Prostate gland (tissue), 2 donors: ENCODE data around the gene SYT17. TPM values are rescaled to one million over a fixed set of nuclear protein-coding genes. Genes with fewer than 3 reads are reported as not detected.

Experiments used
- DNase-seq: peaks from one replicate; pipeline ENCODE4 v3.0.0-alpha.2; 2019; ENCODE audit warnings: low spot score
- H3K27ac ChIP-seq, 2 donors: fragments of 200-600 bp; sonication (generic); 2 replicates each; pipeline ENCODE4 v1.5.1; 2017 to 2019
- H3K27me3 ChIP-seq: fragments of 200-600 bp; sonication (generic); replicated peaks from 2 replicates; pipeline ENCODE4 v1.5.1; 2019; ENCODE audit not compliant: insufficient read depth
- H3K36me3 ChIP-seq, 2 donors: fragments of 200-600 bp; sonication (generic); 1 replicate in 1 of 2; 2 replicates in 1 of 2; pipeline versions ENCODE4 v1.5.1 to v1.8.1; 2017 to 2019
- H3K4me1 ChIP-seq: fragments of 200-600 bp; sonication (generic); replicated peaks from 2 replicates; pipeline ENCODE4 v1.5.1; 2019
- H3K4me3 ChIP-seq, 2 donors: fragments of 200-600 bp; sonication (generic); 2 replicates each; pipeline ENCODE4 v1.5.1; 2017 to 2019
- H3K9me3 ChIP-seq: fragments of 200-600 bp; sonication (generic); 2 replicates; pipeline ENCODE4 v1.5.1; 2017
- POLR2A ChIP-seq: fragments of 450-650 bp; IDR thresholded peaks from one replicate; pipeline ENCODE4 v1.6.1; 2016; ENCODE audit warnings: antibody characterized with exemption, mild to moderate bottlenecking
- POLR2AphosphoS5 ChIP-seq: sonication (generic); formaldehyde crosslinking; IDR thresholded peaks from one replicate; pipeline ENCODE4 v1.6.1; 2017; ENCODE audit warnings: antibody characterized with exemption
- WGBS: methylation state at CpG from one replicate; pipeline ENCODE4 v1.1.5; 2018; 5-methylcytosine and 5-hydroxymethylcytosine counted together
- intact Hi-C: fragments of 100-400 bp; cut with DNase I; formaldehyde crosslinking; loops from one replicate; pipeline ENCODE4 v1.14.2; 2022
- total RNA-seq, 2 donors: library from RNA; depleted of rRNA; stranded (reverse); fragments of >200 nt; gene quantifications; one replicate each; pipeline ENCODE4 v1.1.0, GENCODE V29; 2016
- TF ChIP-seq, protein P1 (sequence below), 4 experiments: fragments of 200-600 bp in 2 of 4; fragments of 450-650 bp in 2 of 4; sonication (generic) in 2 of 4; IDR thresholded peaks; 1 replicate in 3 of 4; 2 replicates in 1 of 4; pipeline ENCODE4 v1.5.1; 2016 to 2019; ENCODE audit warnings: antibody characterized with exemption in 4 of 4, mild to moderate bottlenecking in 2 of 4, moderate library complexity in 2 of 4

Gene SYT17
- total RNA-seq, 2 donors from 2014 or later: 24.3 to 32.4 TPM

DNA sequence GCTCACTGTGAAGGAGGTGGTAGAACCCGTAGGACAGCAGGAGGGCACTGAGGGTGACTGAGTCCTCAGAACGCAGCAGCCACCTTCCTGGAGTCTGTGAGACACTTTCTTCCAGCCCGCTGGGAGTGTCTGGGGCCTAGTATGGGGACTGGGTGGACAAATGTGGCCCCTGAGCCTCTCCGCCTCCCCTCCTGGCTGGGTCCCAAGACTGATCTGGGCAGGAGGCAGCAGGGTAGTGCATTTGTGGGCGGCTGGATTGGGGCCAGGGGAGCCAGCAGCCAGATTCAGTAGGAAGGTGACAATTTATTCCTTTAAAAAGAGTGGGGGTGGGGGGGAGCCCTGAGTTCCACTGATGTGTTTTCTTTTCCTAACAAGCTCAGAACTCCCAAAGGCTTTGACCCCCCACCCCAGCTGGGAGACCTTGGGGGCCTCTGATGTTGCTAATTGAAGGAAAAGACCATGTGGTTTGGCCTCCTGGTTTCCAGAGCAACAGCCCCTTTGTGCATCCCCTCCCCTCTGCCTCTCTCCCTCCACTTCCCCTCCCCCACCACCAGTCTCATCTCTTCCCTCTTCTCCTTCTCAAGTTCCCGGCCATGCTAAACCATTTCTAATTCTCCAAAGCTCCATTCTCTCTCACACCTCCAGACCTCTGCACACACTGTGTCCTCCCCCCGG is 121.9 kb downstream of the SYT17 start:
- DNase-seq: peak; percentile 6
- TF ChIP-seq POLR2AphosphoS5: no peak
- TF ChIP-seq POLR2A: no peak
- TF ChIP-seq, protein P1, sequence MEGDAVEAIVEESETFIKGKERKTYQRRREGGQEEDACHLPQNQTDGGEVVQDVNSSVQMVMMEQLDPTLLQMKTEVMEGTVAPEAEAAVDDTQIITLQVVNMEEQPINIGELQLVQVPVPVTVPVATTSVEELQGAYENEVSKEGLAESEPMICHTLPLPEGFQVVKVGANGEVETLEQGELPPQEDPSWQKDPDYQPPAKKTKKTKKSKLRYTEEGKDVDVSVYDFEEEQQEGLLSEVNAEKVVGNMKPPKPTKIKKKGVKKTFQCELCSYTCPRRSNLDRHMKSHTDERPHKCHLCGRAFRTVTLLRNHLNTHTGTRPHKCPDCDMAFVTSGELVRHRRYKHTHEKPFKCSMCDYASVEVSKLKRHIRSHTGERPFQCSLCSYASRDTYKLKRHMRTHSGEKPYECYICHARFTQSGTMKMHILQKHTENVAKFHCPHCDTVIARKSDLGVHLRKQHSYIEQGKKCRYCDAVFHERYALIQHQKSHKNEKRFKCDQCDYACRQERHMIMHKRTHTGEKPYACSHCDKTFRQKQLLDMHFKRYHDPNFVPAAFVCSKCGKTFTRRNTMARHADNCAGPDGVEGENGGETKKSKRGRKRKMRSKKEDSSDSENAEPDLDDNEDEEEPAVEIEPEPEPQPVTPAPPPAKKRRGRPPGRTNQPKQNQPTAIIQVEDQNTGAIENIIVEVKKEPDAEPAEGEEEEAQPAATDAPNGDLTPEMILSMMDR (IDR thresholded peaks at IDR 0.05): no peak
- no peaks in the 10 kb centered on the region for H3K9me3 ChIP-seq
- no peak overlapping the region for H3K27ac ChIP-seq
- WGBS: 34% methylated on average over 7 of the region's 7 CpGs
- no peaks in the 10 kb centered on the region for H3K36me3 ChIP-seq
- intact Hi-C loops: loop anchor here (2.0 kb wide), 1 partner anchor 17 kb away; no protein-coding TSS in a partner anchor
- H3K4me1 ChIP-seq: no peaks in the 10 kb centered on the region
- no peak overlapping the region for H3K4me3 ChIP-seq
- no peaks in the 10 kb centered on the region for H3K27me3 ChIP-seq

DNA sequence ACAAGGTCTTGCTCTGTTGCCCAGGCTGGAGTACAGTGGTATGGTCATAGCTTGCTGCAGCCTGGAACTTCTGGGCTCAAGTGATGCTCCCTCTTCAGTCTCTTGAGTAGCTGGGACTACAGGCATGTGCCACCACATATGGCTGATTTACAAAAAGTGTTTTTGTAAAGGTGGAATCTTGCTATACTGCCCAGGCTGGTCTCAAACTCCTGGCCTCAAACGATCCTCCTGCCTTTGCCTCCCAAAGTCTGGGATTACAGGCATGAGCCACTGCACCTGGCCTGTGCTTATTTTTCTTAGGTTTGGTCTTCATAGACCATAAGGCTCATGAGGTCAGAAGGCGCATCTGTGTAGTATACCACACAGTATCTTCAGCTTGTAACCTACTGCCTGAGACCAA is 122.8 kb downstream of the SYT17 start:
- 80% methylated on average over 2 of the region's 2 CpGs for WGBS
- H3K27me3 ChIP-seq: no peaks in the 10 kb centered on the region
- intact Hi-C loops: no loop called here

DNA sequence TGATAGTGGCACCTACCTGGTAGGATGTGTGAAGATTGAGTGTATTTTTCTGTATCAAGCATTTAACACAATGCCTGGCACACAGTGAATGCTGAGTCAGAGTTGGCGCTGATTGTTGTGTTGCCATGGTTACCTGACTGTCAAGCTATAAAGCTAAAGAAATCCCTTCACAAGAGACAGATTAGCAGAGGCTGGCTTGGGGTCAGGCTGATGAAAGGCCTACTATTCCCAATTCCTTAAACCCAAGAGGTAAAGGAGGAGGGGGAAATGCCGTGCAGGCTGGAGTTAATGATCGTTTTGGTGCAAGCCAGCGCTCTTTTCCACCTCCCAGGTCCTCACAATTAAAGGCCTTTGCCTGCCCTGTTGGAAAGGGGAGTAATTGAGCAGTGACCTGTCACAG is 123.4 kb downstream of the SYT17 start:
- H3K27me3 ChIP-seq: no peaks in the 10 kb centered on the region
- TF ChIP-seq POLR2A: no peak
- TF ChIP-seq POLR2AphosphoS5: no peak
- TF ChIP-seq, protein P1 (IDR thresholded peaks at IDR 0.05): no peak
- H3K9me3 ChIP-seq: no peaks in the 10 kb centered on the region
- DNase-seq: no peak
- 40% methylated on average over 4 of the region's 4 CpGs for WGBS
- no peak overlapping the region for H3K4me3 ChIP-seq
- intact Hi-C loops: no loop called here
- no peaks in the 10 kb centered on the region for H3K36me3 ChIP-seq
- no peaks in the 10 kb centered on the region for H3K4me1 ChIP-seq
- H3K27ac ChIP-seq: no peak overlapping the region

More for the DNA sequence above, 122.8 kb downstream of the SYT17 start:
- H3K27ac ChIP-seq: no peak overlapping the region
- H3K9me3 ChIP-seq: no peaks in the 10 kb centered on the region
- TF ChIP-seq POLR2AphosphoS5 (no peak), POLR2A (no peak)
- TF ChIP-seq, protein P1 (IDR thresholded peaks at IDR 0.05): no peak
- no peak overlapping the region for H3K4me3 ChIP-seq
- DNase-seq: no peak
- no peaks in the 10 kb centered on the region for H3K36me3 ChIP-seq
- no peaks in the 10 kb centered on the region for H3K4me1 ChIP-seq

DNA sequence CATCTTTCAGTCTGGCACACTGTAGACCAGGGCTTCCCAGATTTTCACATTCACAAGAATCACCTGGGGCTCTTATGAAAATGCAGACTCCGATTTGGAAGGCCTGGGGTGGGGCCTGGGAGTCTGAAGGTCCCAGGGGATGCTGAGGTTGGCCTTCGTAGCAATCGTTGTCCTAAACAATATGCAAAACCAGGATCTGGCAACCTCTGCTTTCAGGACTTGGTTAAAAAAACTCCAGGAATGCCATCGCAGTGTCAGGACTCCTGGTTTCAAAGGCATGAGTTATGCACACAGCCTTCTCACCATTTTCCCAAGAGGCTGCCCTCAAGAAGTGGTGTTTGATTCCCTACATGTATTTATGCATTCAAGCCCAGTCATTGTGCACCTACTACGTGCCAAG is 124.1 kb downstream of the SYT17 start:
- 75% methylated on average over 5 of the region's 5 CpGs for WGBS
- H3K9me3 ChIP-seq: no peaks in the 10 kb centered on the region
- H3K27ac ChIP-seq: no peak overlapping the region
- H3K4me1 ChIP-seq: no peaks in the 10 kb centered on the region
- TF ChIP-seq POLR2A (no peak), POLR2AphosphoS5 (no peak)
- TF ChIP-seq, protein P1 (IDR thresholded peaks at IDR 0.05): no peak
- no peaks in the 10 kb centered on the region for H3K27me3 ChIP-seq
- H3K36me3 ChIP-seq: no peaks in the 10 kb centered on the region
- DNase-seq: no peak
- intact Hi-C loops: no loop called here
- no peak overlapping the region for H3K4me3 ChIP-seq

DNA sequence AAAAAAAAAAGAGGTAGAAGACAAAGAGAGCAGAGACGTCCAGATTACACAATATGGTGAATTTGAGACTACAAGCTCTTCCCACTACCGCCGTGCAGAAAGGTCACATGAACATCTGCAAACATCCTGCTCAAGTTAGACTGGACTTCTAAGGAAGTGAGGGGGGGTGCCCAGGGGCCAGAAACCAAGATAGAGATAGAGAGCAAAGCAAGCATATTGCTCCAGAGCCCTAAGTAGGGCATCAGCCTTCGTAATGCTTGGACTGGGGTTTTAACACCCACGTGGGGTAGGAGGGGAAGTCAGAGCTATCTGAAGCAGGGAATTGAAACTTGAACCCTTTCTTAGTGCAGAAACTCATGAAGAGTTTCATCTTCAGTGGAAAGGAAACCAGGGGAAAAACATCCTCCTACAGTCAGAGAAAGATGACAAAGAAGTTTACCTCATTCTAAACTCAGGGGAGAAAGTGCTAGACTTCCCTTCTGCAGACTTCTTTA is 126.2 kb downstream of the SYT17 start:
- intact Hi-C loops: no loop called here
- Histone ChIP-seq H3K4me3 (no peak overlapping the region), H3K27me3 (no peaks in the 10 kb centered on the region), H3K27ac (no peak overlapping the region), H3K4me1 (no peaks in the 10 kb centered on the region), H3K9me3 (no peaks in the 10 kb centered on the region), H3K36me3 (no peaks in the 10 kb centered on the region)
- peak; percentile 36 for DNase-seq
- TF ChIP-seq, protein P1 (IDR thresholded peaks at IDR 0.05): no peak
- TF ChIP-seq POLR2AphosphoS5: peak; percentile 32
- TF ChIP-seq POLR2A: no peak
- 19% methylated on average over 5 of the region's 5 CpGs for WGBS
